HPDE6-E6E7 (cell line): ENCODE measurements around the gene C1QTNF8.
"Not testable (repeated sequence)": the region's sequence is repeated elsewhere in the genome, so short reads cannot be mapped to it uniquely, and the experiment has no call there.

Source experiments
- DNase-seq: peaks from one replicate; pipeline ENCODE4 v3.0.0; 2011; ENCODE audit warnings: missing footprints; ENCODE audit errors: extremely low spot score

C1QTNF8 gene

DNA sequence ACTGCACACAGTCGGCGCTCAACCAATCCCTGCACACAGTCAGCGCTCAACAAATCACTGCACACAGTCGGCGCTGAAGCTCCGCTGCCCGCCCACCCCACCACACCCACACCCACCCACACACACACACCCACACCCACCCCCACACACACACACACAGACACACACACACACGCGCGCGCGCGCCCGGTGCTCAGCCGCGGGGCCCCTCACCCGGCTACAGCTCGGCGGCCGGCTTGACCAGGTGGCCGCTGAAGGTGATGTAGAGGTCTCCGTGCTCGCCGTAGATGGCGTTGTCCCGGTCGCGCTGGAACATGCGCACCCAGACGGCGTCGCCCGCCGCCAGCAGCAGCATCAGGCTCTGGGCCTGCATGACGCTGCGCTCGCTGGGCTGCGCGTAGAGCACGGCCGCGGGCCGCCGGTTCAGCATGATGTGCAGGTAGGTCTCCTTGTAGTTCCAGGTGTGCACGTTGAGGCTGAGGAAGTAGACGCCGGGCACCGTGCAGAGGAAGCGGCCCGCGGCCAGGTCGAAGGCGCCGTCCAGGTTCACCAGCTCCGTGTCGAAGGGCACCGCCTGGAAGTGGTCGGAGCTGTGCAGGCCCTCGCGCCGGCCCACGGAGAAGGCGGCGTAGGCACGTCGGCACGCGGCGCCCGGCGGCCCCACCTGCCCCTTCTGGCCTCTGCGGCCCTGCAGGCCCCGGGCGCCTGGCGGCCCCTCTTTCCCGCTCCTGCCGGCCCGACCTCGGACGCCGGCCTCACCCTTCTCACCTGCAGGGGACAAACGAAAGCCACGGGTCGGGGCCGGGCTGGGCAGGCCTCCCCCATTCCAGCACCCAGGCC lies 2.5 kb downstream of the C1QTNF8 start:
- DNase-seq: no peak

DNA sequence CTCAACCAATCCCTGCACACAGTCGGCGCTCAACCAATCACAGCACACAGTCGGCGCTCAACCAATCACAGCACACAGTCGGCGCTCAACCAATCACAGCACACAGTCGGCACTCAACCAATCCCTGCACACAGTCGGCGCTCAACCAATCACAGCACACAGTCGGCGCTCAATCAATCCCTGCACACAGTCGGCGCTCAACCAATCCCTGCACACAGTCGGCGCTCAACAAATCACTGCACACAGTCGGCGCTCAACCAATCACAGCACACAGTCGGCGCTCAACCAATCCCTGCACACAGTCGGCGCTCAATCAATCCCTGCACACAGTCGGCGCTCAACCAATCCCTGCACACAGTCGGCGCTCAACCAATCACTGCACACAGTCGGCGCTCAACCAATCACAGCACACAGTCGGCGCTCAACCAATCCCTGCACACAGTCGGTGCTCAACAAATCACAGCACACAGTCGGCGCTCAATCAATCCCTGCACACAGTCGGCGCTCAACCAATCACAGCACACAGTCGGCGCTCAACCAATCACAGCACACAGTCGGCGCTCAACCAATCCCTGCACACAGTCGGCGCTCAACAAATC lies 3.3 kb downstream of the C1QTNF8 start:
- DNase-seq: not testable (repeated sequence)

DNA sequence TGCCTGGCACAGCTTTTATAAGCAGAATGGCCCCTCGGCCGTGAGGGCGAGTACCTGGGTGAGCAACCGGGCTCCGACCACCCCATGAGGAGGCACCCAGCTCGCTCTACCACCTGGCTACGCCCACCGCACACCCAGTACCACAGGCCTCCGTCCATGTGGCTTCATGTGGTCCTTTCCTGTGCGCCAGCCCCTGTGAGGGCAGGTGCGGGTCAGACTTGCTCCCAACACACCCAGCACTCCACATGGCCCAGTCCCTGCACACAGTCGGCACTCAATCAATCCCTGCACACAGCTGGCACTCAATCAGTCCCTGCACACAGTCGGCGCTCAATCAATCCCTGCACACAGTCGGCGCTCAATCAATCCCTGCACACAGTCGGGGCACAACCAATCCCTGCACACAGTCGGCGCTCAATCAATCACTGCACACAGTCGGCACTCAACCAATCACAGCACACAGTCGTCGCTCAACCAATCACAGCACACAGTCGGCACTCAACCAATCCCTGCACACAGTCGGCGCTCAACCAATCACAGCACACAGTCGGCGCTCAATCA lies 4.0 kb downstream of the C1QTNF8 start:
- DNase-seq: no peak

DNA sequence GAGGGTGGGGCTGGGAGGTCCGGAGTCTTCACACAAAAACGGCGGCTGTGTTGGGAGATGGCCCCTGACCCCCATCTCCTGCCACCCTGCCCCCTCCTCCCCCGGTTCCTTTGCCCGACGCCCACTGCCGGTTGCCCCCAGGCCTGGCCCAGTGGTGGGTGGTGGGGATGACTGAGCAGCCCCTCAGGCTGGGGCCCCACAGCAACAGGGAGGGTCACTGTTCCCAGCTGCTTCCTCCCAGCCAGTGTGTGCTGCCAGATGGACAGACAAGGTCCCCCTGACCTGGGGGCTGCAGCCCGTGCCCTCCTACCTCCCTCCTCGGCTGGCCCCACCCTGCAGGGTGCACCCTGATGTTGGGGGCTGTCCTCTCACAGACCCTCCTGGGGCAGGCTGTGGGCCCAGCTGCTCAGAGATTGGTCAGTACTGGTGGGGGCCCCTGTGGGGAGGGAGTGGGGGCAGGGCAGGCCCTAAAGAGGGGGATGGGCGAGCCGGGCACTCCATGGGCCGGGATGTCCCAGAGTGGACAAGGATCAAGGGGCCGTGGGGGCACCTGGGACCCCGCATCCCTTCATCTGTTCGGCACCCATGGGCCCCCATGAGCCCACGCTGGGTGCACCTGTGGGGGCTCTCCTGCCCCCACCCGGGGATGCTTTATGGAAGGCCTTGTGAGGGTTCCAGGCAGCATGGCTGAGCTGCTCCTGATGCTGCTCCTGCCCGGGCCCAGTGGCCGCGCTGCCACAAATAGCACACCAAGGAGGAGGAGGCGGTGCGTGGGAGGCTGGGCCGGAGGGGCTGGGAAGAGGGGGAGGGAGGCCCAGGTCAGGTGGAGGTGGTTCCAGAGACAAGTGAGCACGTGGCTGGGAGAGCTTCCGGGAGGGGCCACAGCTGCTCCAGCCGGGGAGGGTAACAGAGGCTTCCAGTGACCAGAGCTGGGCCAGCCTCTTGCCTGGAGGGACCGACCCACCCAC lies 5.1 kb downstream of the C1QTNF8 start:
- no peak for DNase-seq

DNA sequence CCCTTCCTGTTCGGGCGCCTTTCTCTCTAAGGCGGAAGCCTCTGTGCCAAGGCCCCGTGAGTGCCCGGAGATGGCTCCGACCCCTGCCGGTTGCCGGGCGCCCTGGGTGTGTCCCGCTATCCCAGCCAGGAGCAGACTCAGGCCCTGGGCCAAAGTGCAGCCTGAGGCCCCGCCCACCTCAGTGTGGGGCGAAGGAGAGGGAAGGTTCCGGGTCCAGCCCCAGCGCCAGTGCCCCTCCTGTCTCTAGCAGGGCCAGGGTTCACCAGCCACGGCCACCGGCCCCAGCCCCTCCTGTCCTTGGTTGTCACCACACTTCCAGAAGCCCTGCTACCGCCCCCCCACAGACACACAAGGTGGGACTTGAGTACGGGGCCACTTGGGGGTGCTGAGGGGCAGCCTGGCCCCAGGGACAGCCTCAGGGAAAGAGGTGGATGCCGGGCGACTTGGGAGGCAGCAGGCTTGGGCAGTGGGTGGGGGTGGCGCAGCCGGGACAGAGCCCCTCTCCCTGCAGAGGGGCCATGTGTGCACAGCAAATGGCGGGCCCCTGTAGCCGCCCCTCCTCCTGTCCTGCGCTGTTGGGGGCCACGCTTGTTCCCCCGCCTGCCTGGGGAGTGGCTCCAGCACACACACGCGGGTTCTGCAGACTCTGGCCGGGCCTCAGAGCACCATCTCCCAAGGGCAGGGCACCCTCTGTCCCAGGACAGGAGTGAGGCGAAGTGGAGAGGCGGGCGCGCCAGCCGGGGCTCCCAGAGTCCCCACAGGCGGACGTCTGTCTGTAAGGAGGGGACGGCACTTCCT lies 6.0 kb downstream of the C1QTNF8 start:
- no peak for DNase-seq

DNA sequence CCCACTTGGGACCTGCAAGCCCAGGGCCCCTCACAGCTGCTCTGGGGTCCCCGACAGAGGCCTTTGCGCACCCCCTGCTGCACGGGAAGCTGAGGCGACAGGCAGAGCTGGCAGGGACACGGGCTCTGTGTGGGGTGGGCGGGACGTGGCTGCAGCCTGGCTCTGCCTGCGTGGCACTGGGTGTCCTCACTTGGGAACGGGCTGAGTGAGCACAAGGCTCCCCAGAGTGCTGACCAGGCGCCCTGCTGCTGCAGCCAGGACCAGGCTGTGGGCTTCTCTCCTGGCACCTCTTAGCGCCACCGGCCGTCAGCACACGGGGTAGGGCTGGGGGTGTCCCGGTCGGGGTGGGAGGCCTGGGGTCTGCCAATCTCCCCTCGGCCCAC lies 6.6 kb downstream of the C1QTNF8 start:
- DNase-seq: no peak

DNA sequence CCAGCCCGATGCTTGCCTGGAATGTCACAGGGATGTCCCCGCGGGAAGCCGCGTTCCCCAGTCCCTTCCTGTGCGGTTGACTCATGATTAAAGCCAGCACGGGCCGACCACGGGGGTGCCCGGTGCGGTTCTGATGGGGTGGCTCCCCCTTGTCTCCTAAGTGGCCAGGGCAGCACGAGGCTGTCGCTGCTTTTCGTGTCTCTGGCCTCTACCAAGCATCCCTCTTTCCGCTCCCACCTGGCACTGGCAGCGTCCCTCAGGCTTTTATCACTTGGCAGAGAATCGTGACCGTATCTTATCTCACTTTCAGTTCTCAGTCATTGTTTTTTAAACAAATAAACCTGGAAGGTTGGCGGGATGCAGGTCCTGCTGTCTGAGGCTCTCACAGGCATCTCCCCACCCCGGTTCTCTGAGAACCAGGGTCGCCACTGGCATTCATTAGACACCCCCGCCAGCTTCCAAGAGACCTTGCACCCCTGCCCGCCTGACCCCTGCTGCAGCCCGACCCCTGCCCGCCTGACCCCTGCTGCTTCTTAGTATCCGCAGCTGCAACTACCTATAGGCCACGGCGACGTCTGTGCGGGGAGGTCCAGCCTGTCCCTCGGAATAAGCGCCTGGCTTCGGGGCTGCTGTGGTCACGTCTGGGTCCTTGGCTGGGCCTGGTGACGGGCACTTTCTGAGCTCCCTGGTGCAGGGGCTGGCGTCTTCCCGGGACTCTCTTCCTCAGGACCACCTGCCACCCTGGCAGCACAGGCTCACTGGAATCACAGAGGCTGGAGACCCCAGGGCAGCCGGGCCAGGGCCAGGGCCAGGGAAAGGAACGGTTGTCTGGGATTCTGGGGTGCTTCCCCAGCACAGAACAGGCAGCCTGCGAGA lies 7.5 kb downstream of the C1QTNF8 start:
- DNase-seq: no peak

DNA sequence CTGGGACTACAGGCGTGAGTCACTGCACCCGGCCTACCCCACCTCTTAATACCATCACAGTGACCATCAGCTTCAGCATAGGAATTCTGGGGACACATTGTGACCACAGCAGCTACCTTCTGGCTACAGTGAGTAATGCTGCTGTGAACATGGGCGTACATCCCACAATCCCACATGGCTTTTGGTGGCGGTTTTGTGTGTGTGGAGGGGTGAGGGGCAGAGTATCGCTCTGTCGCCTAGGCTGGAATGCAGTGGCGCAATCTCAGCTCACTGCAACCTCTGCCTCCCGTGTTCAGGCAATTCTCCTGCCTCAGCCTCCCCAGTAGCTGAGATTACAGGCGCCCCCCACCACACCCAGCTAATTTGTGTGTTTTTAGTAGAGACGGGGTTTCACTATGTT lies 9.6 kb downstream of the C1QTNF8 start:
- not testable (repeated sequence) for DNase-seq

DNA sequence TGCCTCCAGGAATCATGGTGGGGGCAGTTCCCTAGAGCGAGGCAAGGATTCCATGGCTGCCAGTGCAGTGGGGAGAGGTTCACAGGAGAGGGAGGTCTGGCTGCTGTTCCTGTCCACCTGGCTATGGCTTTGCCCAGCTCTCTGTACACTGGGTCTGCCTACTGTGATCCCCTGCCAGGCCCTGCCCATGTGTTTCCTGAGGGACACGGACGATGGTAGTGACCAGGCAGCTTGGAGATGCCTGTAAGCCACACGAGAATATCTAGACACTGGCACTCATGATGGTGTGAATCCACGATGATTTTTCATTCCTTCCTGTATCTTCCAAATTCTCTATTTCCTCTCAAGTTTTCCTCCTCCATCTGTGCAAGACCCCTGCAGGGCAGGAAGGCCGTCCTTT lies 11.1 kb downstream of the C1QTNF8 start:
- no peak for DNase-seq

DNA sequence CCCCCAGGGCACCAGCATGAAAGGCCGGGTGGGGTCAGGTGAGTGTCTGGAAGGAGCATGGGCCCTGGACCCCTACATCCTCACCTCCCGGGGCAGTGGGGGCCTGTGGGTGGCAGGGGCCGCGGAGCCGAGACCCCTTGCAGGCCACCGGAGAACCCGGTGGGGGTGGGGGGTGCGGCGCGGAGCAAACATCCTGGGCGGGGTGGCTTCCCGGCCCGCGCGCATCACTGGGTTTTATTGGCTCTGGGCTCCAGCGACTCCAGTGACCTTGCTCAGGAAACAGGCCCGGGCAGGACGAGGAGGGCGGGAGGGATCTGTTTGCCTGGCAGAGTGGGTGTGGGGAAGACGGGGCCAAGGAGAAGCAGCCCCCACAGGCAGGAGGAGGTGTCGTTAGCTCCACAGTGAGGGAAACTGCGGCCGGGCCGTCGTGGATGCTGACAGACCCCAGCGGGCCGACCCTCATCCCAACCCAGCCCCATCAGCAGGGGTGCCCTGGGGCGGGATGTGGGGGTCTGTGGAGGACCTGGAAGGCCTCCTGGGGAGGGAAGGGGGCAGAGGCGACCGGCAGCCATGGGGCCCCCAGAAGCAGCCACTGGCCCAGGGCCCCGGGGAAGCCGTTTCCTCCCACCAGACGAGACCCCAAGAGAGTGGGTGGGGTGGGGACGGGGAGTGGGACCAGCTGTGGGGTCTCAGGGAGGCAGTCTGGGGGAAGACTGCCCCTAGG lies 12.9 kb downstream of the C1QTNF8 start:
- no peak for DNase-seq

DNA sequence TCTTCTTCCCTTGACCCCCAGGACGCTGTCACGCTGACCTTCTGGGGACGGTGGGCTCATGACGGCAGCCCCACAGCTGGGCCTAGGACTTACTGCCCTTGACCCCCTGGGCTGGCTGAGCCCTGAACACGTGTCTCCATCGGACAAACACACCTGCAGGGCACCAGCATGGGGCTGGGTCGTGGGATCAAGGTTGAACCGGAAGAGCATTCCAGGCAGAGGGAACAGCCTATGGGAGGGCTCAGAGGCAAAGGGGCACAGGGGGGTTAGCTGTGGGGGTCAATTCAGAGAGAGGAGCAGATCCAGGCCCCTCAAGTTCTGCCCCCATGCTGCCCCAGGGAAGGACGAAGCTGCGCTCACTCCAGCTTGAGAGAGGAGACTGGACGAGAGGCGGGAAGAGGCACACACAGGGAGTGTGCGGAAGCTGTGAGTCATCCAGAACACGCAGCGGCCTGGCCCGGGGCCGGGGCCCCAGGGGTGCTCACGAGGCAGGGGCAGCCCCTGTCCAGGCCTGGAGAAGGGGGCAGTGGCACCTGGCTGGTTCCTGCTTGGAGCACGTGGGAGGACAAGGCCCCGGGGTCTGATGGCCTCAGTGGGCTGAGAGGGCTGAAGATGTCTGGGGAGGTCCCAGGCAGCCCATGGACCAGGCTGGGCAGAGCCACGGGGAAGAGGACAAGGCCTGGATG lies 13.6 kb downstream of the C1QTNF8 start:
- no peak for DNase-seq

DNA sequence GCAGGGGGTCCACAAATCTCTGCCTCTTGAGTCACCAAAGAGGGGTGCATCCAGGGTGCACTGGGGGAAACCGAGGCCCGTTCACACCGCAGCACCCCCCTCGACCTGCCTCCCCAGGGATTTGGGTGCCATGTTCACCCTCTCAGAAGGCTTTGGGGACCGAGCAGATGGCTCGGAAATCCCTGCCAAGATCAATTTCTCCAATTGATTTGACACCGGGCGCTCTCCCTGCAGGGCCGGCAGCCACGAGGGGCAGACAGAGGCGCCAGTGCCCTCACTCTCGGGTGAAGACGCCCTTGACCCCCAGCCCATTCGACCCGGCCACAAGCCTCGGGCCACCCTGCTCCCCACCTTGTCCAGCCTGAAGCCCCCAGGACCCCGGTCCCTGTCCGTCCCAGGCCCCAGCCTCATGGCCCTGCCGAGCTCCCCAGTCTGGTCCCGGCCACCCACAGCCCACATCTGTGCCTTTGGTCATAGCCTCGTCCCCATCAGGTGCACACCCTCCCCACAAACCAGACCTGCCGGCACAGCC lies 14.2 kb downstream of the C1QTNF8 start:
- DNase-seq: no peak

DNA sequence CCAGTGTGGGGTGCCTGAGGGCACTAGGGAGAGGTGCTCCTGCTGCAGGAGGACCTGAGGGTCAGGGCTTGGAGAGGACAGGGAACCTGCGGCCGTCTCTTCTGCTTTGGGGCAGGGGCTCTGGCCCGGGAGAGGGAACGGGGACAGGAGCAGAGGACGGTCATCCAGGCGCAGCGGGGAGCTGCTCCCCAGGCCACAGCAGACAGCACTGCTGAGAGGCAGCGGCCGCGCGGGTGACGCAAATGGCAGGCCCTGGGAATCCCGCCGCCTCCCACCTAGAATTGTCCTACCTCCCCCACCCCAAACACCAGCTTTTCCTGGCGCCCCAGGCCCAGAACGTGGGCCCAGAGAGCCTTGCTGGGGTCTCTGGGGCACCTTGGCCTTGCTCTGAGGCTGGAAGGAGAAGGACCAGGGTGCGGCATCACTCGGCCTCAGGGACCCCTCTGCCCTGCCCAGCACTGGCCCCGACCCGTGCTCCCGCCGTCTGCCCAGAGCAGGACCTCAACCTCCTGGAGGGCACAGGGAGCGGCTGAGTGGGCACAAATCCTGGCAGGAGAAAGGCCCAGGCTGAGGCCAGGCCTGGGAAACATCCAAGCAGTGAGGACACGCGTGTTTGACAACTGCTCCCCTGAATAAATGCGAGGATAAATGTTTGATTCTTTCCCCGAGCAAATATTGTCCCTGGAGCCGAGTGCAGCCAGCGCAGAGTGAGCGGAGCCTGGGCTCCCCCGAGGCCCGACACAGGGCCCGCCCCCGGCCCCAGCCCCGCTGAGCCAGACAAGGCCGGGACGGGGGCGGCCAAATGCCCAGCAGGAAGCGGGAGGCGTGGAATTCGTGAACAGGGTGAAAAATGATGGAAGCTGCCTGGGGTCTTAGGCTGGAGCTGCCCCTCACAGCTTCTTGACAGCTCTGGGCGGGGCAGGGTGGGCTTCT lies 15.0 kb downstream of the C1QTNF8 start:
- no peak for DNase-seq

DNA sequence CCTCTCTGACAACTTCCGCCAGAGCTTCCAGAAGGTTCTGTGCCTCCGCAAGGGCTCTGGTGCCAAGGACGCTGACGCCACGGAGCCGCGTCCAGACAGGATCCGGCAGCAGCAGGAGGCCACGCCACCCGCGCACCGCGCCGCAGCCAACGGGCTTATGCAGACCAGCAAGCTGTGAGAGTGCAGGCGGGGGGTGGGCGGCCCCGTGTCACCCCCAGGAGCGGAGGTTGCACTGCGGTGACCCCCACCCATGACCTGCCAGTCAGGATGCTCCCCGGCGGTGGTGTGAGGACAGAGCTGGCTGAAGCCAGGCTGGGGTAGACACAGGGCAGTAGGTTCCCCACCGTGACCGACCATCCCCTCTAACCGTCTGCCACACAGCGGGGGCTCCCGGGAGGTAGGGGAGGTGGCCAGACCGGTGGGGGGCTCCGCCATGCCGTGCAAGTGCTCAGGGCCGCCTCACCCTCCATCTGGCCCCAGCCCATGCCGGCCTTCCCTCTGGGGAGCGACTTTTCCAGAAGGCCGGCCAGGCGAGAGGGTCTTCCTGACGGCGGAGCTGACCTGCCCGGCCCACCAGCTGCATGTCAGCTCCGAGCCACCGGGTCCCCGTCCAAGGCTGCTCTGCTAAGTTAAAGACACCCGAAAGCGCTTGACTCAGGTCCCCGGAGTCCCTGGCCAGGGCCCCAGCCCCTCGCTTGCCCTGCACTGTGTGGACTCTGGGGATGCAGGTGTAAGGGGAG lies 16.1 kb downstream of the C1QTNF8 start:
- no peak for DNase-seq

DNA sequence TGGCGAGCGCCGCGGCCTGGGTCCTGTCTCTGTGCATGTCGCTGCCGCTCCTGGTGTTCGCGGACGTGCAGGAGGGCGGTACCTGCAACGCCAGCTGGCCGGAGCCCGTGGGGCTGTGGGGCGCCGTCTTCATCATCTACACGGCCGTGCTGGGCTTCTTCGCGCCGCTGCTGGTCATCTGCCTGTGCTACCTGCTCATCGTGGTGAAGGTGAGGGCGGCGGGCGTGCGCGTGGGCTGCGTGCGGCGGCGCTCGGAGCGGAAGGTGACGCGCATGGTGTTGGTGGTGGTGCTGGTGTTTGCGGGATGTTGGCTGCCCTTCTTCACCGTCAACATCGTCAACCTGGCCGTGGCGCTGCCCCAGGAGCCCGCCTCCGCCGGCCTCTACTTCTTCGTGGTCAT lies 16.7 kb downstream of the C1QTNF8 start:
- DNase-seq: no peak

DNA sequence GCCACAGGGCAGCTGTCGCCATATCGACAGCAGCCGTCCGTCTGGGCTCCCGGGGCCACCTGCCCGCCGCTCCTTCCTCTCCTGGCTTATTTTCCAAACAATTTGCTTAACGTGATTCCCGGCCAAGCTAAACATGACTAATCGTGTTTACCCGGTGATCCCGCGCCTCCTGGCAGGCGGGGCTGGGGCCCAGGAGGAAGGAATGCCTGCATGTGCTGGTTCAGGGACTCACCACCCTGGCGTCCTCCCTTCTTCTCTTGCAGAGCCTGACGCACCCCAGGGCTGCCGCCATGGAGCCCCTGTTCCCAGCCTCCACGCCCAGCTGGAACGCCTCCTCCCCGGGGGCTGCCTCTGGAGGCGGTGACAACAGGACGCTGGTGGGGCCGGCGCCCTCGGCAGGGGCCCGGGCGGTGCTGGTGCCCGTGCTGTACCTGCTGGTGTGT lies 17.4 kb downstream of the C1QTNF8 start:
- DNase-seq: peak; percentile 11
